Measurements from ENCODE around the gene DPP6.

DPP6 gene

DNA sequence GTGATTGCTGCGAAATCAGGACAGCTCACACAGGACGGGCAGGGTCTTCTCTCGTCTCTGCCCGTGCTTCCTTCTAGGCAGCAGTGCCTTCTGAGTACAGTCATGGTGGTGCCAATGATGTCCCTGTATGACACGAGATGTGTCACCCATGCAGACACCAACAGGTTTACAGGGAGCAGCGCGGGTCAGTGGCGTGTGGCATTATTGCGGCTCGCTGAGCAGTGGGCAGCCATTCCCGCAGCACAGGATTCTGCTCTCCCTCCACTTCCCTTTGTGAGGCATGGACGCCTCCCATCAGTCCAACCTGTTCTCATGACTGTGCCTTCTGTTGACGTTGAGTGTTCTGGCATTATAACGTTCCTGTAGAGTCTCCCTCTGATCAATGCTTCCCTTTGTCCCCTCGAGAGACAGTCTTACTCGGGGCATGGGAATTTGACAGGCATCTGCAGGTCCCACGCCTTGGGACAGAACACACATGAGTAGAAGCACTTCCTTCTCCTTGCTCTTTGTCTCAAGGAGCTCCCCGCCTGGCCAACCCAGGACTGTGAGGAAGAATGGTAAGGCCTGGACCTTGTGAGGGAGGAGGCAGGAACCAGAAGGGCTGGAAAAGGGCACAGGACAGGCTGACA is 731.2 kb downstream of the DPP6 start:
- in situ Hi-C loops (cut with MboI; ENCODE audit: low sequenced_read_pairs) = no loop called here

- in situ Hi-C loops (cut with MboI; ENCODE audit: low sequenced_read_pairs) = no loop called here
These were observed 733.7 kb downstream of the DPP6 start for GRCh38 chr7:154785898-154786297.

DNA sequence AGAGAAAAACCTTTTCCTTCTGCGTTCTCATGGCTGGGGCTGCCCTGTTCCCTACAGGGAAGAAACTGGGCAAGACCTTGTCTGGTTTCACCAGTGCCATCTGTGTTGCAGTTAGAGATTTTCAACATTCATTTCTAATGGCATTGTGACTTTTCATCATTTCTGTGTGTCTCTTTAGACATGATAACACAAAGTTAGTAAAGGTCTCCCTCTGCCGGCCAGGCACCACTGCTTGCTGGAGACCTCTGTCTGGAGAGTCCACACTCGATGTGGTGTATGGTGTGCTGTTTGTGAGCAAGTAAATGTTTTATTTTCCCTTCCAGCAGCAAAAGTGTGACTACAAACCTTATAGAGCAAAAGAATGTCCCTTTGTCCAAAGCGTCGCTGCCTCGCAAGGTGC is 737.2 kb downstream of the DPP6 start:
- in situ Hi-C loops (cut with MboI; ENCODE audit: low sequenced_read_pairs) = no loop called here

- in situ Hi-C loops (cut with MboI; ENCODE audit: low sequenced_read_pairs) = no loop called here
These were observed 739.4 kb downstream of the DPP6 start for GRCh38 chr7:154791611-154792010.

DNA sequence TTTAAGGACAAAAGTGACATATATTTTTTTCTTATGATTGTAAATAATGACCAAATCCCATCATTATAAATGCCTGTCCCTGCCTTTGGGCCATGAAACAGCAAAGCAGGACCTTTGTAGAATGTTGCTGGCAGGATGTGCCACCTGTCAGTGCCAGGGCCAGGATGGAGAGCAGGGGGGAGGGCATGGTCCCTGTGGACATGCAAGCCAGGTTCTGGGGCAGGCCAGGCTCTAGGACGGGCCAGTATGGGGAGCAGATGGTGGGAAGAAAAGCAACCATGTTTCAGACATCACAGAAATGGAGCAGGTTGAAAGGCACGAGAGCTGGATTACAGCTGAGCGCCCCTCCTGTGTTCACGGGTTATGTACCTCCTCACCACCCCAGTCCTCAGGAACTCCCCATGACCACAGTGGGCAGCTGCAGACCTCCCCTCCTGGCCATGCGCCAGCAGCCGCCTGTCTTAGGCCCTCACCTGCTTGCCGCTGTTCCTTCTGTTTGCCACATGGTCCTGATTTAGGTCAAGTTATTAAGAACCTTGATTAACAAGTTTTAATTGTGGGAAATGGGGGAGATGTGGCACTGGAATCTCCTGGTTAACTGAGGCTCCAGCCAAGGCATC is 740.3 kb downstream of the DPP6 start:
- in situ Hi-C loops (cut with MboI; ENCODE audit: low sequenced_read_pairs) = no loop called here

DNA sequence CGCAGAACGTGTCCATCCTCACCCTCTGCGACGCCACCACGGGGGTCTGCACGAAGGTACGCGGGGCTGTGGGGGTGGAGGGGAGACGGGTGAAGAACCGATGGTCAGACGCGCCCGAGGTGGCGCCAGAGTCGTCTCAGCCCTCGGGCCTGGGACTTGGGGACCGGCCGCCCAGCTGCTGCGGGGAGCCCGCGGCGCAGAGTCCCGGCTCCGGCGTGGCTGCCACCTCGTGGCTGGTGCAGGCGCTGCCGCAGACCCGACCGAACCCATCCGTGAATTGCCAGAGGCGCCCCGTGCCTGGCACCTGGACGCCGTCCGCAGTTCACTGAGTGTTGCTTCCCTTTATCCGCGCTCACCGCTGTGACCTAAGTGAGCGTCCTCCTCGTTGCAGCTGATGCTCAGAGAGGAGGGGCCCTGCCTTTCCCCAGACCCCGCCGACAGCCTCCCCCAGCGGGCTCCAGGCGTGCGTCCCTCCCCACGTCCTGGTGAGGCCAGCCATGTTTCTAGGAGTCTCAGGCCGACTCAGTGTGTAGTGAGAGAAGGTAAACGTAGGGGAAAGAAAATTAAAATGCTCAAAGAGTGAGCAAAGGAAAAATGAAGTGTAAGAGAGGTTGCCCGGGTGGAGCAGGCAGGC is 742.1 kb downstream of the DPP6 start:
- in situ Hi-C loops (cut with MboI; ENCODE audit: low sequenced_read_pairs) = no loop called here

- in situ Hi-C loops (cut with MboI; ENCODE audit: low sequenced_read_pairs) = no loop called here
These were observed 742.8 kb downstream of the DPP6 start for GRCh38 chr7:154795014-154795413.

- in situ Hi-C loops (cut with MboI; ENCODE audit: low sequenced_read_pairs) = no loop called here
These were observed 743.2 kb downstream of the DPP6 start for GRCh38 chr7:154795437-154795836.

GRCh38 chr7:154804449-154804848 is 752.3 kb downstream of the DPP6 start:
- in situ Hi-C loops (cut with MboI; ENCODE audit: low sequenced_read_pairs) = no loop called here

- in situ Hi-C loops (cut with MboI; ENCODE audit: low sequenced_read_pairs) = no loop called here
These were observed 759.8 kb downstream of the DPP6 start for GRCh38 chr7:154812027-154812426.

DNA sequence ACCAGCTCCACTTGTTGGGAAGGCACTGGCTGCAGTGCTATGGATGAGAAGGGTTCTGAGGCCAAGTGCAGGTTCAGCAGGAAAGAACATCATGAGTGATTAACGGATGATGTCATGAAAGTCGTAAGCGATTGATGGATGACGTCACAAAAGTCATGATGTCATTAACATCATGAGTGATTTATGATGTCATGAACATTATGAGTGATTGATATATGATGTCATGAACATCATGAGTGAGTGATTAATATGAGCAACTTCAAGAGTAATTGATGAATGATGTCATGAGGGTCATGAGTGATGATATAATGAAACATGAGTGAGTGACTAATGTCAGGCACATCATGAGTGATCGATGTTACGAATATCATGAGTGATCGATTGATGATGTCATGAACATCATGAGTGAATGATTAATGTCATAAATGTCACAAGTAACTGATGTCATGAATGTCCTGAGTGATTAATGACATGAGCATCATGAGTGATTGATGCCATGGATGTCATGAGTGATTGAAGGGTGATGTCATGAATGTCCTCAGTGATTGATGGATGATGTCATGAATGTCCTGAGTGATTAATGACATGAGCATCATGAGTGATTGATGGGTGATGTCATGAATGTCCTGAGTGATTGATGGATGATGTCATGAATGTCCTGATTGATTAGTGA is 765.2 kb downstream of the DPP6 start:
- in situ Hi-C loops (cut with MboI; ENCODE audit: low sequenced_read_pairs) = no loop called here

DNA sequence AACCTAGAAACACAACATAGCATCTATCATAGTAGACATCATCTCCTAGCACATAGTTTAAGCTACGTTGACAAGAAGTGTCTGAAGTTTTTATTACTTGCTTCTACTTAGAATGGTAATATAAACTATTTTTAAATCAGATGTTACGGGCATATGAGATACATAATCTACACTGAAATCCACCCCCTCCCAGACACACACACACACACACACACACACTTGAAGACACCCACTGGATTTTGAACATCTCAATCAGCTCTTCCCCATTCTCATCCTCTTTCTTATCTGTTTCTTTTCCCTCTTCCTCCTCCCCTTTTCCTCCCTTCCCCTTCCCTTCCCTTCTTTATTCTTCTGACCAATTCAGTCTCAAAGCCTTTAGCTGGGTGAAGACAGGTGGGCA is 774.8 kb downstream of the DPP6 start:
- in situ Hi-C loops (cut with MboI; ENCODE audit: low sequenced_read_pairs) = no loop called here

DNA sequence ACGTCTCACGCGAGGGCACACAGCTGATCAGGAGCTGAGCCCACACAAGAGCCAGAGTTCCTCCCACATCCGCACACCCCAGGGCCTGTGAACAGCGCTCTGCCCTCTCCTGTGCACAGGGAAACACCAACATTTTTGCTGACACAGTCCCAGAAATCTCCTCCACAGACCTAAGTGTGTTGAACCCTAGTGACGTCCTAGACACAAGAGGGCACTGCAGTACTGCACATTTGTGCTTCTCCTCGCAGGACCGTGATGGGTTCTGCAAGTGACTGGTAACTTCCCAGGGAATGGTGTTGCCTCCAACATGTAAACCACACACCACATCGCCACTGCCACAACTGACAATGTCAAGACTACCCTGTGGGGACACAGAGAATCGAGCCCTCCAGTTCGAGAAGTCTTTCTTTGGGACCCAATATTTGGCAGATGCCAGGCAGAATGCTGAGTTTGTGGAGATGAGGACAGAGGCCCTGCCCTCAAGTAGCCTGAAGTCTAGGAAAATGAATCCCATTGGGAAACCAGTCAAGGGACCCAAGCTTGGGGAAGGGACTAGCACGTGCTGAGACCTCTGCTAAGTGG is 780.5 kb downstream of the DPP6 start:
- in situ Hi-C loops (cut with MboI; ENCODE audit: low sequenced_read_pairs) = no loop called here

GRCh38 chr7:154836021-154836448 is 783.8 kb downstream of the DPP6 start:
- in situ Hi-C loops (cut with MboI; ENCODE audit: low sequenced_read_pairs) = no loop called here

DNA sequence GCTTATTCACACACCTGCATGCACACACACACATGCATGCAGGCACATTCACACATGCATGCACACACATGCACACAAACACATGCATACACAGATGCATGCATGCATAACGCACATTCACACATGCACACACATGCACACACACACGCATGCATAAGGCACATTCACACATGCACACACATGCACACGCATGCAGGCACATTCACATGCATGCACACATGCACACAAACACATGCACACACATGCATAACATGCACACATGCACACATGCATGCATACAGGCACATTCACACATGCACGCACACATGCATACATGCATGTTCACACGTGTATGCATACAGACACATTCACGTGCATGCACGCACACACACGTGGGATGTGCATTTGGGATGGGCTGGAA is 784.9 kb downstream of the DPP6 start:
- in situ Hi-C loops (cut with MboI; ENCODE audit: low sequenced_read_pairs) = no loop called here

DNA sequence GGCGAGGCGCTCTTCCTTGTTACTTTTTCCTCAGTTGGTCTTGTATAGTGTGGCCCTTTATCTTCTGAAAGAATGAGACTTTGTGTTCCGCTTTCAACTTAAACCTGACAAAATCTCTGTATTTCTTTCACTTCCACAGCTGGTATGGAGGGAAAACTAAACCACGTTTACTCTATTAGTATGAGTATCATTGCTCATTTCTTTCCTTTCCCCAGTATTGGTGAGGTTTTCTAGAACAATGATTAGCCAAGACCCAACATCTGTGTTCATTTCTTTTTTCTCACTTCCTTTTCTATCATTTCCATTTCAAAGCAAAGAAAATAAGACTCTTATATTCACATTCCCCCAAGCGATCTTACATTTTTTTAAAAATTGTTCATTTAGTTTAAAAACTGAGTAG is 785.4 kb downstream of the DPP6 start:
- in situ Hi-C loops (cut with MboI; ENCODE audit: low sequenced_read_pairs) = no loop called here

- in situ Hi-C loops (cut with MboI; ENCODE audit: low sequenced_read_pairs) = no loop called here
These were observed 787.9 kb downstream of the DPP6 start for GRCh38 chr7:154840086-154840485.

- in situ Hi-C loops (cut with MboI; ENCODE audit: low sequenced_read_pairs) = no loop called here
These were observed 789.6 kb downstream of the DPP6 start for GRCh38 chr7:154841731-154842331.

DNA sequence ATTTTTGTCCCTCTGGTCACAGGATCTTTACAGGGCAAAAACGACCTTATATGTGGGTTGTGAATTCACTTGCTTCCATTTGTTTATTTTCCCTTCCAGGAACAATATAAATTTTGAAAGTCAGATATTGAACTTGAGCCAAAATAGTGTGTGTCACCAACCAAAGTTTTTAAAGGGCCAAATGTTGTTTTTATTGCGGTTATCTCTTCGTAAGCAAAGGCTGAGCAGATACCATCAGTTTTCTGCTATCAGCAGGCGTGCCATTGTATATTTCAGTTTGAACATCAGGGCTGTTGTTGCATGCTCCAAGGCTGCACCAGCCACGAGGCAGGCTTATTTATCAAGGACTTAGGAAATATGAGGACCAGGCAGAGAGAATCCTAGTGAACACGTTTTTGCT is 790.4 kb downstream of the DPP6 start:
- in situ Hi-C loops (cut with MboI; ENCODE audit: low sequenced_read_pairs) = no loop called here

- in situ Hi-C loops (cut with MboI; ENCODE audit: low sequenced_read_pairs) = no loop called here
These were observed 791.6 kb downstream of the DPP6 start for GRCh38 chr7:154843670-154844237.

DNA sequence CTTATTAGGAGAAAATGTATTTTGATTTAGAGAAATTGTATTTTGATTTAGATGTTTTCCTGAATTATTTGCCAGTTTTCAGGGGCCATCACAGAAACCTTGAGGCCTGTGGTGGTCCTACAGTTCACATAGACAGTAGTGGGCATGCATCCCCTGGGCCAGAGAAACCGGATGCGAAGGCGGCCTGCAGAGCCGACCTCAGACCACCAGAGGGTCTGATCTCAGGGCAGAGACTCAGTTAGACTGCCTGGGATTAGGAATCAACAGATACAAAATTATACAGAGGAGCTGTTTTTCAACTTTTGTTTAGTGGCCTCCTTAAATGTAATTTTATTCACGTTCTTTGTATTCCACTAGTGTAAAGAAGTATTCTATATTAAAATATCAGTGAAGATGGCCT is 792.3 kb downstream of the DPP6 start:
- in situ Hi-C loops (cut with MboI; ENCODE audit: low sequenced_read_pairs) = no loop called here

All from HL-60/S4 treated with retinoic acid at 250 ng/mL for 4 days and 3 days (cell line).